Ovary (tissue), 9 donors: Measurements from ENCODE around the gene FGFRL1. TPM values are rescaled to one million over a fixed set of nuclear protein-coding genes. Genes with fewer than 3 reads are reported as not detected.

Experiments
- DNase-seq, 5 donors: peaks; one replicate each; pipeline ENCODE4 v3.0.0-alpha.2; 2019 to 2020
- H3K27ac ChIP-seq, 2 donors: fragments of 200-600 bp; one replicate each; pipeline versions ENCODE4 v1.5.1 to v1.8.0; 2019 to 2022
- H3K27me3 ChIP-seq: fragments of 200-600 bp; one replicate; pipeline ENCODE4 v1.8.0; 2022
- H3K36me3 ChIP-seq: fragments of 200-600 bp; sonication (generic); one replicate; pipeline ENCODE4 v1.5.1; 2019
- H3K4me1 ChIP-seq: one replicate; pipeline ENCODE4 v1.8.1; 2013; ENCODE audit warnings: mild to moderate bottlenecking, moderate library complexity; ENCODE audit not compliant: insufficient read depth
- H3K4me3 ChIP-seq: fragments of 200-600 bp; sonication (generic); one replicate; pipeline ENCODE4 v1.5.1; 2017
- H3K9me3 ChIP-seq, 2 donors: fragments of 200-600 bp in 1 of 2; sonication (generic) in 1 of 2; one replicate each; pipeline versions ENCODE4 v1.5.1 to v1.8.1; 2013 to 2019; ENCODE audit warnings: mild to moderate bottlenecking in 1 of 2, moderate library complexity in 1 of 2
- EP300 ChIP-seq: sonication (generic); formaldehyde crosslinking; IDR thresholded peaks from one replicate; pipeline ENCODE4 v1.6.1; 2017; ENCODE audit warnings: antibody characterized with exemption
- POLR2A ChIP-seq: fragments of 450-650 bp; IDR thresholded peaks from one replicate; pipeline ENCODE4 v1.6.1; 2017; ENCODE audit warnings: antibody characterized with exemption, mild to moderate bottlenecking, moderate library complexity
- WGBS, 3 donors: extraction: QIAGEN DNeasy Blood & Tissue Kit in 1 of 3; methylation state at CpG; one replicate each; pipeline versions ENCODE4 v1.1.5 to v1.1.7; 2013 to 2017; 5-methylcytosine and 5-hydroxymethylcytosine counted together
- intact Hi-C, 4 donors: fragments of 100-400 bp; cut with DNase I; formaldehyde crosslinking; loops; one replicate each; pipeline versions ENCODE4 v1.11.0 to v1.15.1; 2022 to 2023
- polyA plus RNA-seq, 2 donors: library from polyadenylated mRNA; stranded (reverse); fragments of 200-250 nt in 1 of 2; fragments of 350-450 nt in 1 of 2; fragmentation: Illumina TruSeq in 1 of 2; extraction: RNeasy Lipid Tissue Mini Kit (QIAGEN cat#74804) in 1 of 2; gene quantifications; one replicate each; pipeline ENCODE4 v1.2.3, GENCODE V29; 2013 to 2014
- total RNA-seq, 7 donors: library from RNA; depleted of rRNA in 2 of 7; stranded (reverse); fragments of >200 nt in 2 of 7; fragmentation: NEBNext Ultra II Directional in 3 of 7; extraction: Animal tissue kit (Norgen Biotek cat#: 25700) in 3 of 7; gene quantifications; one replicate each; pipeline versions ENCODE4 v1.1.0 to v1.2.4, GENCODE V29; 2016 to 2023
- TF ChIP-seq, protein P1 (sequence below), 3 donors: fragments of 450-650 bp in 2 of 3; fragments of 200-600 bp in 1 of 3; IDR thresholded peaks; one replicate each; pipeline versions ENCODE4 v1.5.1 to v1.8.0; 2016 to 2022; ENCODE audit warnings: antibody characterized with exemption in 3 of 3, mild to moderate bottlenecking in 1 of 3
- donor health status: DM: no; HTN: no; CAD: no; lungs with moderate emphysema.
- donor health status: DM: no; HTN: no; CAD: no.
- donor health status: Bipolar disorder and iron deficiency.
- donor health status: DM: yes; HTN: yes; CAD: no.
- donor health status: DM: no; HTN: no; CAD: no.
- donor health status: DM: yes; HTN: yes; CAD: no.

FGFRL1 gene
- total and polyA plus RNA-seq, 9 donors, result 23.4 to 59.1 (median 38.7) TPM

DNA sequence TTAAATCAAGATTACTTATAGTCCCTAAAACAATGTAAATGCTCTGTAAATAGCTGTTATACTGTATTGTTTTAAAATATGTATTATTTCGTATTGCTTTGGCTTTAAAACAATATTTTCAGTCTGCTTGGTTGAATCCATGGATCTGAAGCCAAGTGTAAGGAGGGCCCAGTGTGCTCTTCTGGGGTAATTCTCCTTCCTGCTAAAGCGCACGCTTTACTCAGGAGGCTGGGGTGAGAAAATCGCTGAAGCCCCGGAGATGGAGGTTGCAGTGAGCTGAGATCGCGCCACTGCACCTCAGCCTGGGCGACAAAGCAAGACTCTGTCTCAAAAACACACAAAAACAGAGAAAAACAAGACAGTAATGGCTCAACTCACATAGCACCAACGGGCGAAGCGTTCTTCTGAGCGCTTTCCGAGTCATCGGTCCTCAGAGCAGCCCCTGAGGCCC lies 25.0 kb upstream of the FGFRL1 start:
- H3K36me3 ChIP-seq, result no peaks in the 10 kb centered on the region
- H3K27me3 ChIP-seq, result no peaks in the 10 kb centered on the region
- intact Hi-C loops, result loop anchor here in 3 of 4 donors (5.0 to 10.0 kb wide), 3 partner anchors 242 to 252 kb away; no protein-coding TSS in a partner anchor
- H3K4me3 ChIP-seq, result peak overlapping the region; percentile 68
- no peaks in the 10 kb centered on the region for H3K9me3 ChIP-seq
- H3K4me1 ChIP-seq, result peaks cover 14% of the 10 kb centered on the region
- TF ChIP-seq POLR2A (no peak), EP300 (no peak)
- TF ChIP-seq, protein P1, sequence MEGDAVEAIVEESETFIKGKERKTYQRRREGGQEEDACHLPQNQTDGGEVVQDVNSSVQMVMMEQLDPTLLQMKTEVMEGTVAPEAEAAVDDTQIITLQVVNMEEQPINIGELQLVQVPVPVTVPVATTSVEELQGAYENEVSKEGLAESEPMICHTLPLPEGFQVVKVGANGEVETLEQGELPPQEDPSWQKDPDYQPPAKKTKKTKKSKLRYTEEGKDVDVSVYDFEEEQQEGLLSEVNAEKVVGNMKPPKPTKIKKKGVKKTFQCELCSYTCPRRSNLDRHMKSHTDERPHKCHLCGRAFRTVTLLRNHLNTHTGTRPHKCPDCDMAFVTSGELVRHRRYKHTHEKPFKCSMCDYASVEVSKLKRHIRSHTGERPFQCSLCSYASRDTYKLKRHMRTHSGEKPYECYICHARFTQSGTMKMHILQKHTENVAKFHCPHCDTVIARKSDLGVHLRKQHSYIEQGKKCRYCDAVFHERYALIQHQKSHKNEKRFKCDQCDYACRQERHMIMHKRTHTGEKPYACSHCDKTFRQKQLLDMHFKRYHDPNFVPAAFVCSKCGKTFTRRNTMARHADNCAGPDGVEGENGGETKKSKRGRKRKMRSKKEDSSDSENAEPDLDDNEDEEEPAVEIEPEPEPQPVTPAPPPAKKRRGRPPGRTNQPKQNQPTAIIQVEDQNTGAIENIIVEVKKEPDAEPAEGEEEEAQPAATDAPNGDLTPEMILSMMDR (IDR thresholded peaks at IDR 0.05), result no peak
- H3K27ac ChIP-seq, result peak overlapping the region in 1 of 2 donors; percentile 52
- DNase-seq, result no peak
- WGBS, 3 donors, result 1 to 2% (median 1%) methylated on average over 14 of the region's 14 CpGs

- intact Hi-C loops, result loop anchor here in 3 of 4 donors (5.0 to 10.0 kb wide), 3 partner anchors 242 to 252 kb away; no protein-coding TSS in a partner anchor
- no peak for TF ChIP-seq EP300
- TF ChIP-seq, protein P1 (IDR thresholded peaks at IDR 0.05), result peak; percentile 25 to 63 (median 48)
- Histone ChIP-seq H3K4me3 (peak within 1 kb of the TSS; percentile 68), H3K4me1 (peaks cover 14% of the 10 kb centered on the region), H3K9me3 (no peaks in the 10 kb centered on the region), H3K36me3 (no peaks in the 10 kb centered on the region), H3K27ac (peak within 1 kb of the TSS; percentile 44 to 52), H3K27me3 (no peaks in the 10 kb centered on the region)
- 1 to 8% (median 1%) methylated on average over 7 to 69 of the region's 69 CpGs for WGBS, 3 donors
- DNase-seq, result peak; percentile 75 to 85 (median 81)
Measured at GRCh38 chr4:986879-987623, 24.4 kb upstream of the FGFRL1 start, which contains the start of gene IDUA. Gene IDUA, plus strand, starts transcription at chr4:987044. Its CDS starts 41 bp downstream, at chr4:987085.

DNA sequence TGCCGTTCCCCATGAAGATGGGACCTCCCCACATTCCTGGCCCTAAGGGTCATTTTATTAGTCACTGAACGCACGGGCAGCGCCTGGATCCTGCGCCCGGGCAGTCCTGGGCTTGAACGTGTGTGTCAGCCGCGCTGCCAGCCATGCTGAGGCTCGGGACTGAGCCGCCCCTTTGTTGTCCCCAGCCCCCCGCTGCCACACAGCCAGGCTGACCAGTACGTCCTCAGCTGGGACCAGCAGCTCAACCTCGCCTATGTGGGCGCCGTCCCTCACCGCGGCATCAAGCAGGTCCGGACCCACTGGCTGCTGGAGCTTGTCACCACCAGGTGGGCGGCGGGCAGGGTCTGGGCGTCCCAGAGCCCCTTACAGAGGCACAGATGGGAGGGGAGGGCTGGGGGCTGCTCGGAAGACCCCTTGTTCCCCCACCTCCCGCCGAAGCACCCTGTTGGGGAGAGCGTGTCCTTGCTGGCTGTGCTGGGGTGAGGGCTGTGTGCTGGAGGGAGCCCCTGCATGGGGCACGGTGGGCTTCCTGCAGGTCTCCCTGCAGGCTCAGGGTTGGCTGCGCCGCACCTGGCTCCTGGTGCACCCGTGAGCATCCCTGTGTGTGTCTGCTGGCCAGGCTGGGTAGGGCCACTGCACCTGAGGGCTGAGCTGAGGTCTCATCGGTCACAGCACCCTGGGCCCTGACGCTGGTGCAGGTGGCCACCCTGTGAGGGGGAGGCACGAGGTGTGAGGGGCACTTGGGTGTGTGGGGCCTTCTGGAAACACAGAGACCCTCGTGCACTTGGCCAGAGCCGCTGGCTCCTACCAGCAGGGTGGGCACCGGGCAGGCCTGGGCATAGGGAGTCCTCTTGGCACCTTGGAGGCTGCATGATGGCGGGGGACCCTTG lies 23.6 kb upstream of the FGFRL1 start:
- H3K4me3 ChIP-seq, result peak overlapping the region; percentile 68
- intact Hi-C loops, result loop anchor here in 3 of 4 donors (5.0 to 10.0 kb wide), 3 partner anchors 243 to 253 kb away; no protein-coding TSS in a partner anchor
- WGBS, 3 donors, result 54 to 63% (median 56%) methylated on average over 26 to 37 of the region's 37 CpGs

More for the DNA sequence above, 23.6 kb upstream of the FGFRL1 start:
- TF ChIP-seq POLR2A (no peak), EP300 (no peak)
- TF ChIP-seq, protein P1 (IDR thresholded peaks at IDR 0.05), result no peak
- no peaks in the 10 kb centered on the region for H3K27me3 ChIP-seq
- DNase-seq, result peak in 2 of 5 donors; percentile 18 to 42
- no peaks in the 10 kb centered on the region for H3K36me3 ChIP-seq
- H3K9me3 ChIP-seq, result no peaks in the 10 kb centered on the region
- H3K27ac ChIP-seq, result peak overlapping the region in 1 of 2 donors; percentile 44
- H3K4me1 ChIP-seq, result peaks cover 14% of the 10 kb centered on the region
